Peyer's patch (tissue), 4 donors: Measurements from ENCODE around the gene PRMT9. TPM values are rescaled to one million over a fixed set of nuclear protein-coding genes. Genes with fewer than 3 reads are reported as not detected.
A peak's percentile ranks its signal among the peaks of the same experiment; 100 is the strongest.

ENCODE experiments used
- DNase-seq, 3 donors: peaks; one replicate each; pipeline ENCODE4 v3.0.0-alpha.2; 2017 to 2019
- H3K27ac ChIP-seq, 4 donors: fragments of 200-600 bp; sonication (generic); one replicate each; pipeline ENCODE4 v1.5.1; 2016 to 2019
- H3K27me3 ChIP-seq, 2 donors: fragments of 200-600 bp; sonication (generic); one replicate each; pipeline ENCODE4 v1.5.1; 2019
- H3K36me3 ChIP-seq, 3 donors: fragments of 200-600 bp; sonication (generic); one replicate each; pipeline ENCODE4 v1.5.1; 2016 to 2019
- H3K4me1 ChIP-seq, 4 donors: fragments of 200-600 bp; sonication (generic); one replicate each; pipeline ENCODE4 v1.5.1; 2016 to 2019
- H3K4me3 ChIP-seq, 4 donors: fragments of 200-600 bp; sonication (generic); 1 replicate in 3 of 4; 2 replicates in 1 of 4; pipeline ENCODE4 v1.5.1; 2016 to 2019; ENCODE audit warnings: mild to moderate bottlenecking in 1 of 4
- H3K9me3 ChIP-seq, 4 donors: fragments of 200-600 bp; sonication (generic); one replicate each; pipeline ENCODE4 v1.5.1; 2016 to 2019; ENCODE audit warnings: mild to moderate bottlenecking in 1 of 4
- POLR2A ChIP-seq, 2 donors: fragments of 450-650 bp; IDR thresholded peaks; one replicate each; pipeline ENCODE4 v1.5.1; 2017; ENCODE audit warnings: antibody characterized with exemption in 2 of 2, mild to moderate bottlenecking in 2 of 2, moderate library complexity in 2 of 2
- total RNA-seq, 4 donors: library from RNA; depleted of rRNA; stranded (reverse); fragments of >200 nt; gene quantifications; one replicate each; pipeline ENCODE4 v1.1.0, GENCODE V29; 2016
- TF ChIP-seq, protein P1 (sequence below), 6 experiments: fragments of 450-650 bp in 4 of 6; fragments of 200-600 bp in 2 of 6; sonication (generic) in 1 of 6; IDR thresholded peaks; one replicate each; pipeline ENCODE4 v1.5.1; 2017 to 2019; ENCODE audit warnings: antibody characterized with exemption in 6 of 6, mild to moderate bottlenecking in 3 of 6, moderate library complexity in 1 of 6

Gene PRMT9
- total RNA-seq, 4 donors from 2014 or later, result 5.4 to 9.9 (median 7.8) TPM

DNA sequence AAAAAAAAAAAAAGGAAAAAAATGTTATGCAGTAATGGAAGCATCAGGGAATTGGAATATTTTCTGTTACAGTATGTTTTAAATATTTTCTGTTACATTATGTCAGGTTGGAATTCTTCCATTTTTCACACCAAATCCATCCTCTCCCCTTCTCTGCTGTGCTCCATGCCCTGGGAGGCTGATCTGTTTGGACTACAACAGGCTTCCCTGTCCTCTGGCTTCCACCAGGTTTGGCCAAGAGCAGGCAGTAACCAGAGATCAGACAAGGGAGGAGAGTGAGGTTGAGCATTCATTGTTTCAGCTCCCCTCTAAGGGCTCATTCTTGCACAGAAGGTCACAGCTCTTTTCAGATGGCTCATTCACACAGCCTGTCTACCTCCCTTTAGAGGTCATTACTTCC is 78.5 kb downstream of the PRMT9 start:
- H3K27me3 ChIP-seq, result no peaks in the 10 kb centered on the region
- no peaks in the 10 kb centered on the region for H3K4me1 ChIP-seq
- no peaks in the 10 kb centered on the region for H3K9me3 ChIP-seq
- H3K27ac ChIP-seq, result no peak overlapping the region
- no peak overlapping the region for H3K4me3 ChIP-seq
- DNase-seq, result no peak
- TF ChIP-seq POLR2A (IDR thresholded peaks at IDR 0.05), result no peak
- TF ChIP-seq, protein P1, sequence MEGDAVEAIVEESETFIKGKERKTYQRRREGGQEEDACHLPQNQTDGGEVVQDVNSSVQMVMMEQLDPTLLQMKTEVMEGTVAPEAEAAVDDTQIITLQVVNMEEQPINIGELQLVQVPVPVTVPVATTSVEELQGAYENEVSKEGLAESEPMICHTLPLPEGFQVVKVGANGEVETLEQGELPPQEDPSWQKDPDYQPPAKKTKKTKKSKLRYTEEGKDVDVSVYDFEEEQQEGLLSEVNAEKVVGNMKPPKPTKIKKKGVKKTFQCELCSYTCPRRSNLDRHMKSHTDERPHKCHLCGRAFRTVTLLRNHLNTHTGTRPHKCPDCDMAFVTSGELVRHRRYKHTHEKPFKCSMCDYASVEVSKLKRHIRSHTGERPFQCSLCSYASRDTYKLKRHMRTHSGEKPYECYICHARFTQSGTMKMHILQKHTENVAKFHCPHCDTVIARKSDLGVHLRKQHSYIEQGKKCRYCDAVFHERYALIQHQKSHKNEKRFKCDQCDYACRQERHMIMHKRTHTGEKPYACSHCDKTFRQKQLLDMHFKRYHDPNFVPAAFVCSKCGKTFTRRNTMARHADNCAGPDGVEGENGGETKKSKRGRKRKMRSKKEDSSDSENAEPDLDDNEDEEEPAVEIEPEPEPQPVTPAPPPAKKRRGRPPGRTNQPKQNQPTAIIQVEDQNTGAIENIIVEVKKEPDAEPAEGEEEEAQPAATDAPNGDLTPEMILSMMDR (IDR thresholded peaks at IDR 0.05), result no peak
- H3K36me3 ChIP-seq, result no peaks in the 10 kb centered on the region

DNA sequence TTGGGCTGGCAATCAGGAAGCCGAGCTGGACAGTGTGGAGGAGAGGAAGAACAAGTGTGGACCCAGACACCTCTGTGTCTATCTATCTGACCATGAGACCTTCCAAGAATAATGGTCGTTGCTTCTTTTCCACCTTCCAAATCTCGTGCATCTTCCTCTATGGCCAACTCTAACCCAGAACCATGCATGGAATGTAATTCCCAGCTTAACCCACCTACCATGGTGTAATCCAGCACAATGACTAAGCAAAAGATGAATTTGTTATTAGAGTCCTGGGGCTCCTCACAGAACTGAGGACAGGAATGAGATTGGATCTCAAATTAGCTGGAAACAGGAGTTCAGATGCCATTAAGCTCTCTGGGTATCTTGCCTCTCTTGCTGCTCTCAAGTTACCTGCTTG is 84.2 kb downstream of the PRMT9 start:
- H3K4me1 ChIP-seq, result no peaks in the 10 kb centered on the region
- no peak overlapping the region for H3K4me3 ChIP-seq
- no peak for TF ChIP-seq POLR2A (IDR thresholded peaks at IDR 0.05)
- TF ChIP-seq, protein P1 (IDR thresholded peaks at IDR 0.05), result no peak
- no peaks in the 10 kb centered on the region for H3K27me3 ChIP-seq
- no peak for DNase-seq
- no peak overlapping the region for H3K27ac ChIP-seq
- H3K9me3 ChIP-seq, result no peaks in the 10 kb centered on the region
- H3K36me3 ChIP-seq, result no peaks in the 10 kb centered on the region

DNA sequence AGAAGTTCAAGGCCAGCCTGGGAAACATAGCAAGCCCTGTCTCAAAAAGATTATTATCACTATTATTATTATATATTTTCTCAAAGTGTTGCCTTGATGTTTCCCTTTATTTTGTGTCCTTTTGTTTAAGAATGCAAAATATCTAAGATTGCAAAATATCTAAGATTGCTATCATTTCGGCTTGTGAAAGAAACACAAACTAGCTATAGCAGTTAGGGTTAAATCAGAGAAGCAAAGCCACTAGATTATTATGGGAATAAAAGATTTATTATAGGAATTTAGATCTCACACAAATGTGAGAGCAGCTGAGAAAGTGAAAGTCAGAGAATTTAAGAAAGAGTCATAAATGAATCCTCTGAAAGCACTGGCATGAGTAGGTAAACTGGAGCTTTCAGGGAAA is 84.8 kb downstream of the PRMT9 start:
- TF ChIP-seq, protein P1 (IDR thresholded peaks at IDR 0.05), result no peak
- TF ChIP-seq POLR2A (IDR thresholded peaks at IDR 0.05), result no peak
- no peaks in the 10 kb centered on the region for H3K27me3 ChIP-seq
- no peak overlapping the region for H3K27ac ChIP-seq
- H3K36me3 ChIP-seq, result no peaks in the 10 kb centered on the region
- no peak for DNase-seq
- no peaks in the 10 kb centered on the region for H3K4me1 ChIP-seq
- H3K4me3 ChIP-seq, result no peak overlapping the region
- no peaks in the 10 kb centered on the region for H3K9me3 ChIP-seq

DNA sequence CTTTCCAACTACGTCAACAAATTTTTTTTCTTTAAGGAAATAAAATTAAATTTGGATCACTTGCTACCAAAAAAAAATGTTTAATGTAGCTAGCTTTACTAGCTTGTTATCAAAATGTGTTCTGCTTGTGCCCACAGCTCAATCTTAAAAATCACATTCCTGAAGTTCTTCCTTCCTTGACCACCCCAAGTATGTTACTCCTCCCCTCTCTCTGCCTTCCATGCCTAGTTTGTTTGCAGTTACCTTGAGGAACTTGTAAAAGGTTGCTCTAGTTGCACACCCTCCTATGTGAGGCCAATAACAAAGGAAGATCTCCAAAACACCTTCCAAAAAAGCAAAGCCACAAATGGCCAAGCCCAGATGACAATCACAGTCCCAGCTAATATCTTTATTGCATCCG is 86.4 kb downstream of the PRMT9 start:
- no peaks in the 10 kb centered on the region for H3K36me3 ChIP-seq
- no peak overlapping the region for H3K27ac ChIP-seq
- no peak for DNase-seq
- no peak overlapping the region for H3K4me3 ChIP-seq
- no peaks in the 10 kb centered on the region for H3K4me1 ChIP-seq
- no peaks in the 10 kb centered on the region for H3K27me3 ChIP-seq
- no peaks in the 10 kb centered on the region for H3K9me3 ChIP-seq
- TF ChIP-seq, protein P1 (IDR thresholded peaks at IDR 0.05), result no peak
- no peak for TF ChIP-seq POLR2A (IDR thresholded peaks at IDR 0.05)

DNA sequence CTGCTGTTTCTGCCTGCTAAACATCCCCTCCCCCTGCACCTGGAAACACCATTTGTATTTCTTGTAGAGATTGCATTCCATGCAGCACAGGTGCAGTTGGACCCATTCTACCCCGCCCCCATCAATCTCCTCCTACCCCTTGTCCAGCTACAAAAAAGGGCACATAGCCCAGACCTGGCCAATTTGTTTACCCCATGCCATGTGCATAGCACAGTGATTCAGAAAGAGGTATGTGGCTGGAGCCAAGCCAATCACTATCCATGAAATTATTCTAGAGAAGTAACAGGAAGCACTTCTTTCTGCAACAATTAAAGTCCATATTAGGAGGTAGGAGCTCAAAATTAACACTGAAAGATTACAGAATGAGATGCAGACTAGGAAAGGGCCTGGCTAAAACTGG is 87.0 kb downstream of the PRMT9 start:
- no peaks in the 10 kb centered on the region for H3K4me1 ChIP-seq
- no peak overlapping the region for H3K4me3 ChIP-seq
- no peak overlapping the region for H3K27ac ChIP-seq
- no peaks in the 10 kb centered on the region for H3K9me3 ChIP-seq
- no peaks in the 10 kb centered on the region for H3K27me3 ChIP-seq
- DNase-seq, result no peak
- TF ChIP-seq, protein P1 (IDR thresholded peaks at IDR 0.05), result no peak
- TF ChIP-seq POLR2A (IDR thresholded peaks at IDR 0.05), result no peak
- no peaks in the 10 kb centered on the region for H3K36me3 ChIP-seq

DNA sequence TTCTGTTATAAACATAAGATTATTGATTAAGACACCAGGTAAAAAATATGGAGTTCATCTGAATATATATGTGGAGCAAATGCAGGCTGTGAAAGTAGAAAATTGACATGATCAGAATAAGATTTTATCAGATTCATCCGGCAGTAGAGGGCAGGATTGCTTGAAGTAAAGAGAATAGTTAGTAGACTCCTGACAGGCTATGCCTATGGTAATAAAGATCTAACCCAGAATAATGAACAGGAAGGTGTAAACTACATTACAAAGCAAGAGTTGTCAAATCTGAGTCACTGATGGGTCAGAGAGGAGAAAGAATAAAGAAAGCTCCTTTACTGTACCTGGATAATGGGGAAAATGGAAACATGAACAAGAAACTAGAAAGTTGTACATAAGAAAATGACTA is 87.6 kb downstream of the PRMT9 start:
- Histone ChIP-seq H3K27me3 (no peaks in the 10 kb centered on the region), H3K4me1 (no peaks in the 10 kb centered on the region), H3K36me3 (no peaks in the 10 kb centered on the region), H3K9me3 (no peaks in the 10 kb centered on the region), H3K27ac (no peak overlapping the region), H3K4me3 (no peak overlapping the region)
- no peak for TF ChIP-seq POLR2A (IDR thresholded peaks at IDR 0.05)
- TF ChIP-seq, protein P1 (IDR thresholded peaks at IDR 0.05), result peak in 1 of 6 experiments; percentile 9
- no peak for DNase-seq
